Panc1 (cell line): ENCODE results near the gene TMEM98.

ENCODE experiments used
- CTCF ChIP-seq: fragments of 450-650 bp; IDR thresholded peaks from 2 replicates; pipeline ENCODE4 v1.5.1; 2017; ENCODE audit warnings: mild to moderate bottlenecking
- POLR2AphosphoS5 ChIP-seq: IDR thresholded peaks from 2 replicates; pipeline ENCODE4 v1.6.1; 2012; ENCODE audit warnings: mild to moderate bottlenecking, low read depth, low read length, moderate library complexity
- REST ChIP-seq, 2 experiments: IDR thresholded peaks; 2 replicates each; pipeline ENCODE4 v1.6.1; 2011 to 2012; ENCODE audit warnings: low read depth in 2 of 2, control low read depth in 1 of 2, low read length in 1 of 2, mild to moderate bottlenecking in 1 of 2, moderate library complexity in 1 of 2; ENCODE audit not compliant: insufficient read depth in 1 of 2

- no peak for TF ChIP-seq CTCF
- TF ChIP-seq POLR2AphosphoS5: no peak
- TF ChIP-seq REST (IDR thresholded peaks at IDR 0.05; ENCODE audit: insufficient read depth in 1 of 2, low read depth in 2 of 2, low read length in 1 of 2): no peak
Observed at GRCh38 chr17:32928586-32929535, 908 bp downstream of the TMEM98 start.
